Globus pallidus (tissue), 1 donor: Measurements from ENCODE around the gene SPRED1.

Experiments used
- DNase-seq: peaks from one replicate; pipeline ENCODE4 v3.0.0-alpha.2; 2015; ENCODE audit warnings: low spot score

The SPRED1 gene

GRCh38 chr15:38281031-38281430 lies 28.4 kb downstream of the SPRED1 start:
- DNase-seq: no peak

GRCh38 chr15:38283010-38283409 lies 30.4 kb downstream of the SPRED1 start:
- DNase-seq: no peak

GRCh38 chr15:38285456-38285855 lies 32.8 kb downstream of the SPRED1 start:
- DNase-seq: no peak

GRCh38 chr15:38294126-38294525 lies 41.5 kb downstream of the SPRED1 start:
- DNase-seq: no peak

GRCh38 chr15:38297623-38298388 lies 45.2 kb downstream of the SPRED1 start:
- DNase-seq: no peak

GRCh38 chr15:38299216-38299615 lies 46.6 kb downstream of the SPRED1 start:
- no peak for DNase-seq

- no peak for DNase-seq
Measured at GRCh38 chr15:38300395-38300794, 47.8 kb downstream of the SPRED1 start.

GRCh38 chr15:38304481-38304880 lies 51.8 kb downstream of the SPRED1 start:
- no peak for DNase-seq

GRCh38 chr15:38307251-38307650 lies 54.6 kb downstream of the SPRED1 start:
- DNase-seq: no peak

GRCh38 chr15:38307861-38308641 lies 55.4 kb downstream of the SPRED1 start:
- DNase-seq: no peak

- DNase-seq: no peak
Measured at GRCh38 chr15:38308797-38309196, 56.2 kb downstream of the SPRED1 start.

- DNase-seq: no peak
Measured at GRCh38 chr15:38312190-38312589, 59.6 kb downstream of the SPRED1 start.

- no peak for DNase-seq
Measured at GRCh38 chr15:38316311-38316710, 63.7 kb downstream of the SPRED1 start.

- no peak for DNase-seq
Measured at GRCh38 chr15:38320181-38320580, 67.5 kb downstream of the SPRED1 start.

- no peak for DNase-seq
Measured at GRCh38 chr15:38320866-38321265, 68.2 kb downstream of the SPRED1 start.

- DNase-seq: no peak
Measured at GRCh38 chr15:38323895-38324294, 71.3 kb downstream of the SPRED1 start.

GRCh38 chr15:38324939-38325647 lies 72.5 kb downstream of the SPRED1 start:
- no peak for DNase-seq

- DNase-seq: no peak
Measured at GRCh38 chr15:38325648-38325990, 73.0 kb downstream of the SPRED1 start.

GRCh38 chr15:38332711-38333110 lies 80.1 kb downstream of the SPRED1 start:
- DNase-seq: no peak

- no peak for DNase-seq
Measured at GRCh38 chr15:38335116-38335515, 82.5 kb downstream of the SPRED1 start.

GRCh38 chr15:38344351-38344750 lies 91.7 kb downstream of the SPRED1 start:
- no peak for DNase-seq

- DNase-seq: no peak
Measured at GRCh38 chr15:38349251-38349650, 96.6 kb downstream of the SPRED1 start.

- DNase-seq: no peak
Measured at GRCh38 chr15:38351466-38351865, 98.8 kb downstream of the SPRED1 start.
